Testis (tissue), 2 donors: ENCODE measurements around the gene GATA5.

Source experiments
- CTCF ChIP-seq, 3 experiments: fragments of 450-650 bp in 2 of 3; fragments of 200-600 bp in 1 of 3; sonication (generic) in 1 of 3; IDR thresholded peaks; one replicate each; pipeline ENCODE4 v1.5.1; 2016 to 2019; ENCODE audit warnings: antibody characterized with exemption in 3 of 3, mild to moderate bottlenecking in 2 of 3, moderate library complexity in 1 of 3
- POLR2A ChIP-seq: fragments of 450-650 bp; IDR thresholded peaks from one replicate; pipeline ENCODE4 v1.6.1; 2017; ENCODE audit warnings: antibody characterized with exemption, mild to moderate bottlenecking, moderate library complexity

DNA sequence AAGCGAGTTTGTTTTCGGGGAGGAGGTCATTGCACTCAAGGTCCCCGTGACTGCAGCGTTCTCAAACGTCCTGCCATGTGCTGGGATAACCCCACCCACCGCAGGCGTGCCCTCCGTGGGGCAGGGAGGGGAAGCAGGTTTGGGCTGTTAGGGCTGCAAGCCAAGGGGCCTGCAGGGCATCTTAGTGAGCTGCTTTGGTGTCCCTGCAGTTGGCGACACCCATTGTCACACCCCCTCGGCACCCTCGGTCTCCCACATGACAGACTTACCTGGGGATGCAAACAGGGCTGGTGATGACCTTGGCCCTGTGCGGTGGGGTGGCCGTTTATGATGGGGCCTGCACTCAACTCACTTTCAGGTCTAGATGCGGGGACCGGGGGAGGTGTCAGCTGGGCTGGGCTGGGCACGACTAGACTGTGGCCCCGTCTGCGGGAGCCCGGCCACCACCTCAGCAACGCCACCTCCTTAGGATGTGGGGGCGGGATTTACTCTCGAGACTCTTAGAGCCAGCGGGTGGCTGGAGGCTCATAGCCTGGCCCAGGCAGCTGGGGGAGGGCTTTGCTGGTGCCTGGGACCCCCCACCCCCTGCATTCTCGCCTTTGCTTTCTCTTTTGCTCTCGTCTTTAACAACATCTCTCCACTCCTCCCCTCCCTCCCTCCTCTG lies 6.5 kb upstream of the GATA5 start:
- TF ChIP-seq CTCF (IDR thresholded peaks at IDR 0.05) (no peak), POLR2A (no peak)
